AG09319 (cell line): ENCODE data around the gene TSPO.

Experiments
- DNase-seq: peaks from one replicate; pipeline ENCODE4 v3.0.0-alpha.2; 2010; ENCODE audit warnings: low read depth; ENCODE audit errors: extremely low read depth
- CTCF ChIP-seq: IDR thresholded peaks from 2 replicates; pipeline ENCODE4 v1.5.1; 2011; ENCODE audit warnings: low read depth, mild to moderate bottlenecking, inconsistent platforms, low read length, moderate library complexity

TSPO gene

GRCh38 chr22:43169310-43170130 lies 18.2 kb downstream of the TSPO start:
- DNase-seq, result no peak
- no peak for TF ChIP-seq CTCF

- TF ChIP-seq CTCF, result no peak
- no peak for DNase-seq
Measured at GRCh38 chr22:43170131-43170480, 18.7 kb downstream of the TSPO start.

- no peak for TF ChIP-seq CTCF
- no peak for DNase-seq
Measured at GRCh38 chr22:43171019-43171491, 19.7 kb downstream of the TSPO start.

- DNase-seq, result no peak
- no peak for TF ChIP-seq CTCF
Measured at GRCh38 chr22:43171607-43172006, 20.2 kb downstream of the TSPO start.

GRCh38 chr22:43172191-43172590 lies 20.8 kb downstream of the TSPO start:
- no peak for TF ChIP-seq CTCF
- DNase-seq, result no peak

- DNase-seq, result no peak
- no peak for TF ChIP-seq CTCF
Measured at GRCh38 chr22:43173566-43173965, 22.2 kb downstream of the TSPO start.

GRCh38 chr22:43173976-43174720 lies 22.8 kb downstream of the TSPO start:
- no peak for DNase-seq

More at GRCh38 chr22:43173976-43174720, 22.8 kb downstream of the TSPO start:
- TF ChIP-seq CTCF, result no peak
